HFFc6 (cell line): ENCODE results near the gene ALK. TPM values are rescaled to one million over a fixed set of nuclear protein-coding genes. Genes with fewer than 3 reads are reported as not detected.
A peak's percentile ranks its signal among the peaks of the same experiment; 100 is the strongest.
"Not testable (repeated sequence)": the region's sequence is repeated elsewhere in the genome, so short reads cannot be mapped to it uniquely, and the experiment has no call there.

Source experiments
- DNase-seq: peaks from one replicate; pipeline ENCODE4 v3.0.0-alpha.2; 2018
- H3K27ac Mint-ChIP-seq: 2 replicates; pipeline ENCODE4 v1.8.0; 2020; ENCODE audit warnings: mild to moderate bottlenecking, mixed read lengths
- H3K27me3 Mint-ChIP-seq: 2 replicates; pipeline ENCODE4 v1.8.0; 2021; ENCODE audit warnings: mild to moderate bottlenecking, moderate library complexity, mixed read lengths; ENCODE audit not compliant: insufficient read depth
- H3K36me3 Mint-ChIP-seq: 2 replicates; pipeline ENCODE4 v1.8.0; 2021; ENCODE audit warnings: low read depth, mixed read lengths
- H3K4me1 Mint-ChIP-seq: 2 replicates; pipeline ENCODE4 v1.8.0; 2020; ENCODE audit warnings: low read depth, mixed read lengths
- H3K4me3 Mint-ChIP-seq: 2 replicates; pipeline ENCODE4 v1.8.0; 2020; ENCODE audit warnings: mild to moderate bottlenecking, moderate library complexity, mixed read lengths
- H3K9me3 Mint-ChIP-seq: 2 replicates; pipeline ENCODE4 v1.8.0; 2020; ENCODE audit warnings: mild to moderate bottlenecking, mixed read lengths
- total RNA-seq, 6 experiments: library from RNA; stranded (reverse); fragmentation: NEBNext Ultra II Directional; extraction: Animal tissue kit (Norgen Biotek cat#: 25700); gene quantifications; 2 replicates in 1 of 6; 3 replicates in 5 of 6; pipeline ENCODE4 v1.2.3, GENCODE V29; 2021
- TF ChIP-seq, protein P1 (sequence below): fragments of 200-600 bp; sonication (generic); IDR thresholded peaks from 2 replicates; pipeline ENCODE4 v1.5.0; 2021; ENCODE audit warnings: antibody characterized with exemption, mild to moderate bottlenecking

ALK gene
- total RNA-seq, 6 experiments from 2014 or later, result not detected

DNA sequence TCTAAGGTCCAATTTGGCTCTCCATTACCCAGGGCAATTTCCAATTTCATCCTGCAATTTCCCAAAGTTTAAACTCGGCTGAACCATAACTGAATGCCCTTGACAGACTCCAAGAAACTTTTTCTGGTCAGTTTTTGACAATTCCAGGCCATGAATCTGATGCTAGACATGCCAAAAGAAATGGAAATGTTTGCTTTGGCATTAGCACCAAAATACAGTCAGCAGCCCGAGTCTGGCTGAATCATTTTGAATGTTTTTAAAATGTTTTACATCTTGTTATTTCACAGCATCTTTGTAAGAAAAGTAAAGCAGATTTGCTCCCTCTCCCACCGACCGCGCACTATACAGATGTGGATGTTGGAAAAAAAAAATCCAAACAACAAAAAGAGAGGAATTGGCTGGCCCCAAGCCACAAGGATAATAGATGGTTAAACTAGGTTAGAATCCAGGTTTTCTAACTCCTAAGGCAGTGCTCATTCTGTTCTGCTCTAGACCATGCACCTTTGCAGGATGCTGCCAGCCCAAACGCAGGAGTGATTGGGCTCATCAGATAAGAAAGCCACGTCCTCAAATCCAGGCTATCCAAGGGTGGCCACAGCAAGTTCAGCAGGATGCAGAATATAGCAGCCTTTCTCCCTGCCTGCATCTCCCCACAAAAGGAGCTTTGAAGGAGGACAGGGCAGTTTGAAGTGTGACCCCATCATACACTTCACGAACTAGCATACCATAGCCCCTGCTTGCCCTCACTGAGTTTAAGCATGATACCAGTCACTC lies 167.5 kb downstream of the ALK start:
- TF ChIP-seq, protein P1, sequence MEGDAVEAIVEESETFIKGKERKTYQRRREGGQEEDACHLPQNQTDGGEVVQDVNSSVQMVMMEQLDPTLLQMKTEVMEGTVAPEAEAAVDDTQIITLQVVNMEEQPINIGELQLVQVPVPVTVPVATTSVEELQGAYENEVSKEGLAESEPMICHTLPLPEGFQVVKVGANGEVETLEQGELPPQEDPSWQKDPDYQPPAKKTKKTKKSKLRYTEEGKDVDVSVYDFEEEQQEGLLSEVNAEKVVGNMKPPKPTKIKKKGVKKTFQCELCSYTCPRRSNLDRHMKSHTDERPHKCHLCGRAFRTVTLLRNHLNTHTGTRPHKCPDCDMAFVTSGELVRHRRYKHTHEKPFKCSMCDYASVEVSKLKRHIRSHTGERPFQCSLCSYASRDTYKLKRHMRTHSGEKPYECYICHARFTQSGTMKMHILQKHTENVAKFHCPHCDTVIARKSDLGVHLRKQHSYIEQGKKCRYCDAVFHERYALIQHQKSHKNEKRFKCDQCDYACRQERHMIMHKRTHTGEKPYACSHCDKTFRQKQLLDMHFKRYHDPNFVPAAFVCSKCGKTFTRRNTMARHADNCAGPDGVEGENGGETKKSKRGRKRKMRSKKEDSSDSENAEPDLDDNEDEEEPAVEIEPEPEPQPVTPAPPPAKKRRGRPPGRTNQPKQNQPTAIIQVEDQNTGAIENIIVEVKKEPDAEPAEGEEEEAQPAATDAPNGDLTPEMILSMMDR, result no peak
- peak; percentile 19 for DNase-seq
- Mint-ChIP-seq H3K27me3 (peaks cover 22% of the 10 kb centered on the region), H3K4me3 (no peak overlapping the region), H3K4me1 (peaks cover 8% of the 10 kb centered on the region; the same call in 1 of the 2 replicates), H3K9me3 (no peaks in the 10 kb centered on the region), H3K36me3 (no peaks in the 10 kb centered on the region), H3K27ac (no peak overlapping the region)

DNA sequence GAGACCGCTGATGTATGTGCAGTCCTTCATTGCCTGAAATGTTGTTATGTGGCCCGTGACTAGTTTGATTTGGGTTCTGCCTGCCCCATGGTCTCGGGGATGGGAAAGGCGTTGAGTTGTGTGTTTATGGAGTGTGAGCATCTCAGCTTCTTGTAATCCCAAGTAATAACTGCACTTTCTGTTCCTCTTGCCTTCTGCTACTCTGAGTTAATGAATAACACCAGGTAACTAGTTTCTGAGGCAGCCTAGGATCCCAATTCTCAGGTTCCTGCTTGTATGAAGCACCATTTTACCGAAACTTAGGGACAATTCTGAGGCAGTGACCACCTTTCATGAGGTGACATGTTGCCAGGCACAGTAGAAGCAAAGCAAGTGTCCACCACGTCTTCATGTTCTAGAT lies 170.0 kb downstream of the ALK start:
- no peak for DNase-seq
- Mint-ChIP-seq H3K4me3 (no peak overlapping the region), H3K4me1 (peaks cover 25% of the 10 kb centered on the region), H3K27me3 (peaks cover 14% of the 10 kb centered on the region), H3K36me3 (no peaks in the 10 kb centered on the region), H3K27ac (no peak overlapping the region), H3K9me3 (no peaks in the 10 kb centered on the region)
- TF ChIP-seq, protein P1, result no peak

DNA sequence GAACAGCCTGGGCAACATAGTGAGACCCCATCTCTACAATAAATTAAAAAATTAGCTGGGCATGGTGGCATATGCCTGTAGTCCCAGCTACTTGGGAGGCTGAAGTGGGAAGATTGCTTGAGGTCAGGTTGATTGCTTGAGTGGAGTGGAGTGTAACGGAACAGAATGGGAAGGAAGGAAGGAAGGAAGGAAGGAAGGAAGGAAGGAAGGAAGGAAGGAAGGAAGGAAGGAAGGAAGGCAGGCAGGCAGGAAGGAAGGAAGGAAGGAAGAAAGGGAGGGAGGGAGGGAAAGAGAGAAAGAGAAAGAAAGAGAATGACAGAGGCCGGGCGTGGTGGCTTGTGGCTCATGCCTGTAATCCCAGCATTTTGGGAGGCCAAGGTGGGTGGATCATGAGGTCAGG lies 170.9 kb downstream of the ALK start:
- H3K4me1 Mint-ChIP-seq, result peaks cover 25% of the 10 kb centered on the region
- H3K4me3 Mint-ChIP-seq, DNase-seq, H3K27ac Mint-ChIP-seq, H3K36me3 Mint-ChIP-seq, H3K9me3 Mint-ChIP-seq: not testable (repeated sequence)
- peaks cover 12% of the 10 kb centered on the region for H3K27me3 Mint-ChIP-seq

DNA sequence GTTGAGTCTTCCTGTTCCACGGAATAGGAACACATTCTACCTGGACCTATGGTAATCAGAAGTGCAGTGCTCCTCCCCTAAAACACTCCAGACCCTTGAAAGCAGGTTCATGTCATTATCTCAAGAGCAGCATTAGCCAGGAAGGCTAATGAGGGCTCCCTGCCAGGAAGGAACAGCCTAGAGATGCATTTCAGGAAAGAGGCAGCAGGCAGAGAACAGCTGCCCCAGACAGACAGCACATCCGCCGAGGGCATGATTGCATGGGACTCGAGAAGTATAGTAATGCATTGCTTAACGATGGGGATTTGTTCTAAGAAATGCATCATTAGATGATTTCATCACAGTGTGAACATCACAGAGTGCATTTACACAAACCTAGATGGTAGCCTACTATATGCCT lies 171.5 kb downstream of the ALK start:
- Mint-ChIP-seq H3K27me3 (peaks cover 12% of the 10 kb centered on the region), H3K9me3 (no peaks in the 10 kb centered on the region), H3K4me3 (no peak overlapping the region), H3K4me1 (peaks cover 25% of the 10 kb centered on the region), H3K36me3 (no peaks in the 10 kb centered on the region), H3K27ac (no peak overlapping the region)
- TF ChIP-seq, protein P1, result no peak
- no peak for DNase-seq

DNA sequence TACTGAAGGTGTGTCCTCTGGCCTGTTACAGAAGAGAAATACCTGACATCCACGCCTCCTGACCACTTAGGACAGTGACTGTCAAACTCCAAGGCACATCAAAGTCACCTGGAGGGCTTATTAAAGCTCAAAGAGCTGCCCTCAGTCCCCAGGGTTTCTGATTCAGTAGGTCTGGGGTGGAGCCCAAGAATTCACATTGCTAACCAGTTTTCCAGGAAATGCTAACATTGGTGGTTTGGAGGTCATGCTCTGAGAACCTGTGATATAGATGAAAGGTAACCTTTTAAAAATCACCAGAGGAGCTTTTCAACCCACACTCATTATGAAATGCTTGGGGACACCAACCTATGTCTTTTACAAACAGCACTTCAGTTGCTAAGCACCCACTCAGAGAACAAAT lies 172.3 kb downstream of the ALK start:
- Mint-ChIP-seq H3K27me3 (peaks cover 18% of the 10 kb centered on the region), H3K27ac (no peak overlapping the region), H3K4me1 (peaks cover 25% of the 10 kb centered on the region), H3K36me3 (no peaks in the 10 kb centered on the region), H3K9me3 (no peaks in the 10 kb centered on the region), H3K4me3 (no peak overlapping the region)
- TF ChIP-seq, protein P1, result no peak
- no peak for DNase-seq

DNA sequence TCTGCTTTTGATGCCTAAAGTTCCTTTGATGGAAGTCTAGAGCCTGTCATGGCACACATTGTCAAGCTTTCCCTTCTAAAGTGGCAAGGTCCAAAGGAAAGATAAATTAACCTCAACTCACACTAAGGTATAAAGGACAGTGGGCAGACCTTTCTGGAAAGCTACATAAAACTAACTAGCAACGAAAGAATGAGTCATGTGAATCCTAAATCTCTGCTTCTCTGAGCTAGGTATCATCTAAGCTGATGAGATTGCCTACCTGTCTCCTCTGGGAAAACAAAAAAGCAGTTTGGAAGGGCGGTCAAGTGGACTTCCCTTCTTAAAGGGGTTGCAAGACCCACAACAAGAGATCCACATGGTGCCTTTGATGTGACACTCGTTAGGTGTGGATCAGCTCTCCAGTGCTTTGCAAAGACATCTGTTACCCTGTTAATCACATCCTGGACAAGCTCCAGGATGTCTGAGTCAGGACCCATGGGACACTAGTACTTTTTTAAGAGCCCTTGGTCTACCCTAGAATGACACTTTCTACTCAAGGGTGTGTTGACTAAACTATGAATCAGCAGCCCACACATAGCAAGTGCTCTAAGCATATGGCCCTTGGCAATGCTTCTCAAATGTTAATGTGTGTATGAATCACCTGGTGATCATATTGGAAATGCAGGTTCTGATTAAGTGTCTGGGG lies 173.5 kb downstream of the ALK start:
- Mint-ChIP-seq H3K27ac (no peak overlapping the region), H3K4me1 (peaks cover 17% of the 10 kb centered on the region), H3K27me3 (peaks cover 18% of the 10 kb centered on the region), H3K4me3 (no peak overlapping the region), H3K36me3 (no peaks in the 10 kb centered on the region), H3K9me3 (no peaks in the 10 kb centered on the region)
- TF ChIP-seq, protein P1, result no peak
- DNase-seq, result peak; percentile 94
